K562 (cell line): ENCODE data around the gene TPGS2. TPM values are rescaled to one million over a fixed set of nuclear protein-coding genes. Genes with fewer than 3 reads are reported as not detected.

Experiments used
- ELK3 ChIP-seq: fragments of 450-650 bp; formaldehyde crosslinking; IDR thresholded peaks from 2 replicates; pipeline ENCODE4 v1.4.0; 2020; ENCODE audit warnings: mild to moderate bottlenecking
- POU5F1 ChIP-seq: fragments of 150-350 bp; IDR thresholded peaks from 2 replicates; pipeline ENCODE4 v1.6.1; 2014; ENCODE audit warnings: borderline replicate concordance, low read length, low read depth, mild to moderate bottlenecking; ENCODE audit not compliant: partially characterized antibody
- SAFB ChIP-seq: fragments of 200-400 bp; formaldehyde crosslinking; IDR thresholded peaks from 2 replicates; pipeline ENCODE4 v1.6.1; 2017; ENCODE audit warnings: low read depth, low read length, borderline replicate concordance
- ZNF318 ChIP-seq, 2 experiments: fragments of 450-650 bp; IDR thresholded peaks; 2 replicates each; pipeline ENCODE4 v1.6.1; 2016; ENCODE audit warnings: mild to moderate bottlenecking in 2 of 2, borderline replicate concordance in 1 of 2, low read depth in 1 of 2, moderate library complexity in 1 of 2
- ZNF398 ChIP-seq: fragments of 250-450 bp; sonication (Bioruptor Pico); IDR thresholded peaks from 2 replicates; pipeline ENCODE4 v1.8.0; 2021; ENCODE audit warnings: moderate library complexity, mild to moderate bottlenecking, inconsistent platforms
- polyA plus RNA-seq, 8 experiments: library from polyadenylated mRNA; depleted of rRNA in 4 of 8; stranded (reverse) in 5 of 8; unstranded in 3 of 8; fragments of >200 nt; fragmentation: Nextera tagmentation in 2 of 8; fragmentation: Illumina TruSeq in 1 of 8; extraction: Ambion mirVana in 2 of 8; extraction: Trizol in 1 of 8; gene quantifications; 2 replicates each; pipeline versions ENCODE4 v1.2.1 to v1.2.3, GENCODE V29; 2011 to 2014; ENCODE audit warnings: inconsistent platforms in 1 of 8, missing spikeins in 1 of 8
- total RNA-seq, 7 experiments: library from RNA; depleted of rRNA in 6 of 7; stranded (reverse); fragments of >200 nt in 6 of 7; fragmentation: Illumina TruSeq in 2 of 7; extraction: Trizol in 2 of 7; gene quantifications; 2 replicates each; pipeline versions ENCODE4 v1.2.1 to v1.2.3, GENCODE V29; 2011 to 2021; ENCODE audit warnings: low replicate concordance in 1 of 7

Gene TPGS2
- total and polyA plus RNA-seq, 9 of the 15 experiments (the other 6 are each of a cell fraction or from before 2014, with no cell fraction given) = 94.2 to 449 (median 134) TPM

GRCh38 chr18:36775396-36775795, 53.4 kb downstream of the TPGS2 start (continued):
- TF ChIP-seq POU5F1 = no peak
- TF ChIP-seq ELK3 (CRISPR knock-in tag) = no peak
- no peak for TF ChIP-seq SAFB
- TF ChIP-seq ZNF398 (CRISPR knock-in tag) = no peak
- no peak for TF ChIP-seq ZNF318 (IDR thresholded peaks at IDR 0.05; ENCODE audit: borderline replicate concordance in 1 of 2, low read depth in 1 of 2)
